Measurements from ENCODE around the gene HCRT.
A peak's percentile ranks its signal among the peaks of the same experiment; 100 is the strongest.
"Not testable (repeated sequence)": the region's sequence is repeated elsewhere in the genome, so short reads cannot be mapped to it uniquely, and the experiment has no call there.

The HCRT gene

DNA sequence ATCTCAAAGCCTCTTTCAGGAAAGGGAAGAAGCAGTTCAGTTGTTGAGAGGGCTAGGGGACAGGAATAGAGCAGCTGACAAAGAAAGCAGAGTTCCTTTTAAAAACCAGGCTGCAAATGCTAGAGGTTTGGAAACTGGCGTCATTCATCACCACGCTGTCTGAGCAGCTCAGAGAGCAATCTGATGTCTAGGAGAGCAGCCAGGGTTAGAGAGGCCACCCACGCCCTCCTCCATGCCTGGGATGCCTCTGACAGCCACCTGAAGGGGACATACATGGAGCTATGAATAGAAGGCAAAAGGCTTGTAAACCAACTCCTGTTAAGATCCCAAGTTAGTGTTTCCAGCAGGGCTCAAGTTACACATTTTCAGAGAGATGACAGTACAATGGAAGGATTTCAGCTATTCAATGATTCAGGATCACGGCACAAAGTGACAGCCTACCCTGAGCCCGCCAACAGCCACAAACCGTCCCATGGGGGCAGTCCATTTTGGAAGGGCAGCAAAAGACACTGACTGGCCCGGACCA is 42.8 kb downstream of the HCRT start:
- Mint-ChIP-seq H3K9me3 (no peaks in the 10 kb centered on the region), H3K4me1 (peaks cover 52% of the 10 kb centered on the region), H3K4me3 (no peak overlapping the region), H3K36me3 (peaks cover 34% of the 10 kb centered on the region), H3K27me3 (no peaks in the 10 kb centered on the region), H3K27ac (no peak overlapping the region)
- ATAC-seq = no peak

DNA sequence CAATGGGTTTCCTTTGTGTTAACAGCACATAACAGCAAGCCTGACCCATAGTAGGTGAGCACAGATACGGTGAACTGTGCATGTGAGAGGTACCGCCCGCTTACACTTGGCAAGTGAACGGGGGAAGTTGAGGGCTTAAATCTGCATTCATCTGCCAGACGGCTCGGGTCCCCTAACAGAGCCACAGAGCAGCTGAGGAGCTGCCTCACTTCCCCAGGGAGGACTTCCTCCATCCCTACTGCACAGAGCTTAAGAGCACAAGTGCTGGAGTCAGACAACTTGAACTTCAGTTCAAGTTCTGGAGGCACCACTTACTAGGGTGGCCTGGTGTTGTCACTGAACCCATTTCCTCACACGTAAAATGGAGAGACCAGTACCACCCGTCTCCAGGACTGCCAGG is 43.9 kb downstream of the HCRT start:
- no peaks in the 10 kb centered on the region for H3K9me3 Mint-ChIP-seq
- H3K27me3 Mint-ChIP-seq = no peaks in the 10 kb centered on the region
- peaks cover 33% of the 10 kb centered on the region for H3K36me3 Mint-ChIP-seq
- H3K27ac Mint-ChIP-seq = no peak overlapping the region
- no peak for ATAC-seq
- peaks cover 50% of the 10 kb centered on the region for H3K4me1 Mint-ChIP-seq
- no peak overlapping the region for H3K4me3 Mint-ChIP-seq

GRCh38 chr17:42140690-42141089 is 44.6 kb downstream of the HCRT start:
- Mint-ChIP-seq H3K4me1 (peaks cover 57% of the 10 kb centered on the region), H3K36me3 (peaks cover 33% of the 10 kb centered on the region)
- not testable (repeated sequence) for H3K27me3 Mint-ChIP-seq

GRCh38 chr17:42138749-42139492 is 46.3 kb downstream of the HCRT start:
- Mint-ChIP-seq H3K4me3 (no peak overlapping the region), H3K27ac (no peak overlapping the region), H3K36me3 (peaks cover 35% of the 10 kb centered on the region), H3K27me3 (no peaks in the 10 kb centered on the region), H3K4me1 (peaks cover 63% of the 10 kb centered on the region), H3K9me3 (no peaks in the 10 kb centered on the region)
- ATAC-seq = no peak

More at GRCh38 chr17:42140690-42141089, 44.6 kb downstream of the HCRT start:
- H3K27ac Mint-ChIP-seq, H3K4me3 Mint-ChIP-seq, ATAC-seq, H3K9me3 Mint-ChIP-seq: not testable (repeated sequence)

GRCh38 chr17:42136654-42137051 is 48.6 kb downstream of the HCRT start:
- H3K4me1 Mint-ChIP-seq = peaks cover 70% of the 10 kb centered on the region
- no peak overlapping the region for H3K4me3 Mint-ChIP-seq
- H3K27me3 Mint-ChIP-seq = no peaks in the 10 kb centered on the region
- ATAC-seq = no peak
- H3K36me3 Mint-ChIP-seq = peaks cover 34% of the 10 kb centered on the region
- no peaks in the 10 kb centered on the region for H3K9me3 Mint-ChIP-seq
- H3K27ac Mint-ChIP-seq = peak overlapping the region; percentile 82

- ATAC-seq = no peak
These were observed 49.3 kb downstream of the HCRT start for GRCh38 chr17:42135664-42136653.

DNA sequence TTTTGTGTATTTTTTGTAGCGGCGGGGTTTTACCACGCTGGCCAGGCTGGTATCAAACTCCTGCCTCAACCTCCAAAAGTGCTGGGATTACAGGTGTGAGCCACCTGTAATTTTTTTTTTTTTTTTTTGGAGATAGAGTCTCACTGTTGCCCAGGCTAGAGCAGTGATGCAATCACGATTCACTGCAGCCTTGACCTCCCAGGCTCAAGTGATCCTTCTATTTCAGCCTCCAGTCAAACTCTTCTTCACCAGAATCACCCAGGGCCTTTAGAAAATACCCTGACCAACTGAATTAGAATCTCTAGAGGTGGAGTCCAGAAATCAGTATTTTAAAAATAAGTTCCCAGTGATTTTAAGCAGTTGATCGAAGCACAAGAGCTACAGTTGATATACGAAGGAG is 50.1 kb downstream of the HCRT start:
- no peak for ATAC-seq
- peak overlapping the region; percentile 82 for H3K27ac Mint-ChIP-seq
- H3K36me3 Mint-ChIP-seq = peaks cover 43% of the 10 kb centered on the region
- H3K4me1 Mint-ChIP-seq = peaks cover 76% of the 10 kb centered on the region
- no peak overlapping the region for H3K4me3 Mint-ChIP-seq
- H3K9me3 Mint-ChIP-seq = no peaks in the 10 kb centered on the region
- no peaks in the 10 kb centered on the region for H3K27me3 Mint-ChIP-seq

More at GRCh38 chr17:42135664-42136653, 49.3 kb downstream of the HCRT start:
- Mint-ChIP-seq H3K36me3 (peaks cover 39% of the 10 kb centered on the region), H3K27ac (peak overlapping the region; percentile 82), H3K4me1 (peaks cover 70% of the 10 kb centered on the region), H3K27me3 (no peaks in the 10 kb centered on the region), H3K4me3 (peak overlapping the region; percentile 31), H3K9me3 (no peaks in the 10 kb centered on the region)
